ENCODE measurements around the gene NCF1.
"Not testable (repeated sequence)": the region's sequence is repeated elsewhere in the genome, so short reads cannot be mapped to it uniquely, and the experiment has no call there.

NCF1 gene

GRCh38 chr7:74773760-74774750, at the start of gene NCF1:
NCF1 (plus strand) TSS chr7:74774011; CDS start chr7:74774032, 21 bp downstream.
- DNase-seq (ENCODE audit: low read depth in 3 of 3): not testable (repeated sequence)

- DNase-seq (ENCODE audit: low read depth in 3 of 3): no peak
Measured at GRCh38 chr7:74725840-74726239, 48.0 kb upstream of the NCF1 start.

- DNase-seq (ENCODE audit: low read depth in 3 of 3): no peak
Measured at GRCh38 chr7:74726309-74727101, 47.3 kb upstream of the NCF1 start.

GRCh38 chr7:74728686-74729085, 45.1 kb upstream of the NCF1 start:
- DNase-seq (ENCODE audit: low read depth in 3 of 3): not testable (repeated sequence)

- DNase-seq (ENCODE audit: low read depth in 3 of 3): not testable (repeated sequence)
Measured at GRCh38 chr7:74730186-74730585, 43.6 kb upstream of the NCF1 start.

- not testable (repeated sequence) for DNase-seq (ENCODE audit: low read depth in 3 of 3)
Measured at GRCh38 chr7:74739974-74740703, 33.7 kb upstream of the NCF1 start.

- not testable (repeated sequence) for DNase-seq (ENCODE audit: low read depth in 3 of 3)
Measured at GRCh38 chr7:74743936-74744557, 29.8 kb upstream of the NCF1 start.

GRCh38 chr7:74753921-74754482, 19.8 kb upstream of the NCF1 start:
- DNase-seq (ENCODE audit: low read depth in 3 of 3): not testable (repeated sequence)

- not testable (repeated sequence) for DNase-seq (ENCODE audit: low read depth in 3 of 3)
Measured at GRCh38 chr7:74756673-74757072, 17.1 kb upstream of the NCF1 start.

- DNase-seq (ENCODE audit: low read depth in 3 of 3): not testable (repeated sequence)
Measured at GRCh38 chr7:74758268-74758667, 15.5 kb upstream of the NCF1 start.

GRCh38 chr7:74758982-74759381, 14.8 kb upstream of the NCF1 start:
- not testable (repeated sequence) for DNase-seq (ENCODE audit: low read depth in 3 of 3)

- DNase-seq (ENCODE audit: low read depth in 3 of 3): not testable (repeated sequence)
Measured at GRCh38 chr7:74765205-74765918, 8.4 kb upstream of the NCF1 start.

- DNase-seq (ENCODE audit: low read depth in 3 of 3): not testable (repeated sequence)
Measured at GRCh38 chr7:74766509-74766908, 7.3 kb upstream of the NCF1 start.

GRCh38 chr7:74766991-74767390, 6.8 kb upstream of the NCF1 start:
- DNase-seq (ENCODE audit: low read depth in 3 of 3): not testable (repeated sequence)

GRCh38 chr7:74770062-74770461, 3.7 kb upstream of the NCF1 start:
- DNase-seq (ENCODE audit: low read depth in 3 of 3): not testable (repeated sequence)

- not testable (repeated sequence) for DNase-seq (ENCODE audit: low read depth in 3 of 3)
Measured at GRCh38 chr7:74772093-74772492, 1.7 kb upstream of the NCF1 start.

GRCh38 chr7:74775111-74775510, 1.3 kb downstream of the NCF1 start:
- not testable (repeated sequence) for DNase-seq (ENCODE audit: low read depth in 3 of 3)

GRCh38 chr7:74779053-74779452, 5.2 kb downstream of the NCF1 start:
- DNase-seq (ENCODE audit: low read depth in 3 of 3): not testable (repeated sequence)

GRCh38 chr7:74781746-74782145, 7.9 kb downstream of the NCF1 start:
- not testable (repeated sequence) for DNase-seq (ENCODE audit: low read depth in 3 of 3)

- DNase-seq (ENCODE audit: low read depth in 3 of 3): not testable (repeated sequence)
Measured at GRCh38 chr7:74783595-74783994, 9.8 kb downstream of the NCF1 start.

All from stimulated activated CD4-positive, alpha-beta T cell treated with anti-CD3 and anti-CD28 coated beads, TNF-alpha, amount 100 ng/mL, for 48 hours (primary cell).